ENCODE results near the gene ACP2.

Gene ACP2

DNA sequence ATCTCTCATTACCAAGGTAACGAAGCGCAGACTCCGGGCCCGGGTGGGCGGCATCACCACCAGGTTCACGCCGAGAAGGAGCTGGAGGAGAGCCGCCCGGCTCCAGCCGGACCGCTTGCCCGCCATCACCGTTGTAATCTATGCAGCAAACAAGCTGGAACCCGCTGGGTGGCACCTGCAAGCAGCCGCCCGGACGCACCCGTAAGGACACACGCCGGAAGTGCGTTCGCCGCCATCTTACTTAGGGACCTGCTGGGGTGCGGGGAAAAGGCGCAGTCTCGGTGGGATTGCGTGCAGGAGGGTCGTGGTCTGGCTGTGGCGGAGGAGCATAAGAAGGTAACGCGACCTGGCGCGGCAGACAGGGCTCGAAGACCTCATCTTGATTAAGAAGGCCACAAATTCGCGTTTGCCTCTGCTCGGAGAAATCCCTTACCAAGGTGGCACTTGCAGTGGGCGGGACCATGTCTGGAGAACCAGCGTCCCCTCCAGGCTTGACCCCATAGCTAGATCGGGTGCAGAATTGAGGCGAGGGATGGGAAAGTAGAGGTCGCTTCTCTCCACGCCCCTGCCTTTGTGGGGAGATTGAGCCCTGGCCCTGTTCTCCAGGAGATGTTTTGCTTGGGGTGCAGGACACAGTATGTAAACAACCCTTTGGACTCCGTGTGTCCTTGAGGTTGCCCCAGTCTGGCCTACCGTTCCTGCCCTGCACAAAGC is at the start of gene ACP2:
Gene ACP2, minus strand, starts transcription at position 151 of the 714 bp plus-strand sequence. Its CDS starts 25 bp downstream, at position 126.
- no peak for DNase-seq (ENCODE audit: low read depth)
- H3K4me3 ChIP-seq (ENCODE audit: low read depth, low read length), result peak within 1 kb of the TSS; percentile 83
- peak; percentile 38 for TF ChIP-seq CTCF (IDR thresholded peaks at IDR 0.05; ENCODE audit: low read depth, low read length, missing control alignments)
- in situ Hi-C loops (cut with HindIII; ENCODE audit: low sequenced_read_pairs), result no loop called here

GRCh38 chr11:47296045-47296444 is 47.4 kb upstream of the ACP2 start:
- in situ Hi-C loops (cut with HindIII; ENCODE audit: low sequenced_read_pairs), result no loop called here
- DNase-seq (ENCODE audit: low read depth), result no peak
- TF ChIP-seq CTCF (IDR thresholded peaks at IDR 0.05; ENCODE audit: low read depth, low read length, missing control alignments), result no peak
- H3K4me3 ChIP-seq (ENCODE audit: low read depth, low read length), result no peak overlapping the region

DNA sequence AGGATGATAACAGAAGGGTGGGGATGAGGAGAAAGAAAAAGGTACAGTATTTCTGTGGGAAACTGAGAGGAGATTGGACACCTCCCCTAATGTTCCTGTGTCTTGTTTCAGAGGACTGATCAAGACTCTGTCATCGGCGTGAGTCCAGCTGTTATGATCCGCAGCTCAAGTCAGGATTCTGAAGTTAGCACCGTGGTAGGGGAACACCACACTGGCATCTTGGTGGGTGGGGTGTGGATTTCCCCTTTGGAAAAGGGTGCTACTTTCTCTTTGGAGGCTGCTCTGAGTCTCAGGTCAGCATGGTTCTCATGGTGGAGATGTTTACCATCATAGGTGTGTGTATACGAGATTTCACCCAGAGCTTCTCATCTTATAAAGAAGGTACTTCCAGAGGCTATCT is 46.8 kb upstream of the ACP2 start:
- H3K4me3 ChIP-seq (ENCODE audit: low read depth, low read length), result no peak overlapping the region
- DNase-seq (ENCODE audit: low read depth), result no peak
- in situ Hi-C loops (cut with HindIII; ENCODE audit: low sequenced_read_pairs), result no loop called here
- no peak for TF ChIP-seq CTCF (IDR thresholded peaks at IDR 0.05; ENCODE audit: low read depth, low read length, missing control alignments)

DNA sequence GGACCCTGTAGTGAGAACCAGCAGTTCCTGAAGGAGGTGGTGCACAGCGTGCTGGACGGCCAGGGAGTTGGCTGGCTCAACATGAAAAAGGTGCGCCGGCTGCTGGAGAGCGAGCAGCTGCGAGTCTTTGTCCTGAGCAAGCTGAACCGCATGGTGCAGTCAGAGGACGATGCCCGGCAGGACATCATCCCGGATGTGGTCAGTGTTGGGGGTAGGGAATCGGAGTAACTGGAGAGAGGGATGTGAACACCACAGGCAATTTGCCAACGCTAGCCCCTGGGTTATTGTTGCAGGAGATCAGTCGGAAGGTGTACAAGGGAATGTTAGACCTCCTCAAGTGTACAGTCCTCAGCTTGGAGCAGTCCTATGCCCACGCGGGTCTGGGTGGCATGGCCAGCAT is 41.2 kb upstream of the ACP2 start:
- in situ Hi-C loops (cut with HindIII; ENCODE audit: low sequenced_read_pairs), result no loop called here
- no peak for TF ChIP-seq CTCF (IDR thresholded peaks at IDR 0.05; ENCODE audit: low read depth, low read length, missing control alignments)
- H3K4me3 ChIP-seq (ENCODE audit: low read depth, low read length), result no peak overlapping the region
- no peak for DNase-seq (ENCODE audit: low read depth)

- no peak for DNase-seq (ENCODE audit: low read depth)
- H3K4me3 ChIP-seq (ENCODE audit: low read depth, low read length), result no peak overlapping the region
- in situ Hi-C loops (cut with HindIII; ENCODE audit: low sequenced_read_pairs), result no loop called here
These were observed 39.5 kb upstream of the ACP2 start for GRCh38 chr11:47288066-47288465.

GRCh38 chr11:47285969-47286770 is 37.6 kb upstream of the ACP2 start:
- H3K4me3 ChIP-seq (ENCODE audit: low read depth, low read length), result no peak overlapping the region
- TF ChIP-seq CTCF (IDR thresholded peaks at IDR 0.05; ENCODE audit: low read depth, low read length, missing control alignments), result no peak
- DNase-seq (ENCODE audit: low read depth), result no peak
- in situ Hi-C loops (cut with HindIII; ENCODE audit: low sequenced_read_pairs), result no loop called here

More at GRCh38 chr11:47288066-47288465, 39.5 kb upstream of the ACP2 start:
- no peak for TF ChIP-seq CTCF (IDR thresholded peaks at IDR 0.05; ENCODE audit: low read depth, low read length, missing control alignments)
